ENCODE results near the gene PTPRT.

The PTPRT gene

DNA sequence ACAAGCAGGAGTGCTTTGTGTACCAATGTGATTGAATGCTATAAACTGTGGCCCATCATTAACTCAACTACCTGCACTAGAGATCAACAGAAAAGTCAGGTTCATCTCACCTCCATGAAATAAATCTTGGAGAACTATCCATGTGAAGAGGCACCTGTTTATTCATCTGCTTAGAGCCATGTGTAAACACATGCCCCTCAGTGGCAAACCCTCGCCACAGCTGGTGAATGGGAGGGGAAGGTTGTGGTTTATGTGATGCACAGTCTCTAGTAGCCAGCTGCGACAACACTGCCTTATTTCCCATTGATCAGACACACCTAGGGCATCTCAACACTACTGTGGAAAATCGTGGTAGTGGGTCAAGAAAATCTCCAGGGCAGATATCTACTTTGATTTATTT, 640.2 kb downstream of the PTPRT start:
- DNase-seq (ENCODE audit: low read depth), result no peak

DNA sequence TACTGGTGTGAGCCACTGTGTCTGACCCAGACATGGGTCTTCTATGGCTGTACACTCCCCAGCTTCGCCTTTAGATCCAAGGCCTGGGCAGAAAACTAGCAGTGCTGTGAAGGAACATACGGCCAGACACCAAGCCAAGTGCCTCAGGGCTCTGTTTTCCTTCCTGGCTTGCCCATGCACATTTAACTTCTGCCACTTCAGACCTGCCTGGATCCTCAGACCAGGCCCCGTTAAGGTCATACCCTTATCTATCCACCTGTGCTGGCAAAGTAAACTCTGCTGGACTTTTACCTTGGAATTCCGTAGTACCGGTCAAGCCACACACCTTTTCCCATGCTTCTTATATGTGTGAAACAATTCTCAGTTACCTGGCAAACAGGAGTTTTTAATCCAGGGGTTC, 644.8 kb downstream of the PTPRT start:
- DNase-seq (ENCODE audit: low read depth), result no peak

DNA sequence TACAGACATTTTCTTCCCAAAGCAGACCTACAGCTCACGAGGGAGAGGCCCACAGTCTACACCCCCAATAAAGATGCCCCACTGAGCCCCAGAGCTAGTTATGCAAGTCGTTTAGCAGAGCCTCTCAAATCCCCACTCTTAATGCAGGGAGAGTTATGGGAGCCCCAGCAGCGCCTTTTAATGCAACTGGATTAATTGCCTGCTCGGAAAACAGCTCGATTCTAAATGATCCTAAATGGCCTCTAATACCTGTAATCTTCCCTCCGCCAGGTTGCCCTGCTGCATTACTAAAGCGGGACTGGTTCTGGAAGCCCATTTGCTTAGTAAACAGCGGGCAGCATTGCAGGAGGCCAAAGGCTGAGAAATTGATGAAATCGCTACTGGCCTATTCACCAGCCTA, 656.9 kb downstream of the PTPRT start:
- no peak for DNase-seq (ENCODE audit: low read depth)

DNA sequence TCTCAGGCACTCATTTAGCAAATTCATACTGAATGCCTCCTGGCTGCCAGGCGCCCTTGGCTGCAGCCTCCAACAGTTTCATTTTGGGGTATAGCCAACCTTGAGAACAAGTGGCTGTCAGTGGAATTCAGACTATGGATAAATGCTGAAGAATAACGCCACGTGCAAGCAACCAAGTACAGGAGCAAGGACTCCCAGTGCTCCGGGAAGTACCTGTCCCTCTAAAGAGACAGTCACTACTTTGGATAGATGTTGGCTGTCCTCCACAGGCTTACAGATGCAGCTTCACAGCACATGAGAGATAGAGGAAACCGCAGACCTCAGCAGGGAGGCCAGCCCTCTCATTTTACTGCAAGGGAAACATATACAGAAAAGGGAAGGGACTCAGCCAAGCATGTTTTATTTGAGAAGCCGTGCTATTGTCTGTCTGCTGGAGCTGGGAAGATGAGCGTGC, 658.2 kb downstream of the PTPRT start:
- no peak for DNase-seq (ENCODE audit: low read depth)

GRCh38 chr20:42530855-42531448, 658.8 kb downstream of the PTPRT start:
- DNase-seq (ENCODE audit: low read depth), result no peak

DNA sequence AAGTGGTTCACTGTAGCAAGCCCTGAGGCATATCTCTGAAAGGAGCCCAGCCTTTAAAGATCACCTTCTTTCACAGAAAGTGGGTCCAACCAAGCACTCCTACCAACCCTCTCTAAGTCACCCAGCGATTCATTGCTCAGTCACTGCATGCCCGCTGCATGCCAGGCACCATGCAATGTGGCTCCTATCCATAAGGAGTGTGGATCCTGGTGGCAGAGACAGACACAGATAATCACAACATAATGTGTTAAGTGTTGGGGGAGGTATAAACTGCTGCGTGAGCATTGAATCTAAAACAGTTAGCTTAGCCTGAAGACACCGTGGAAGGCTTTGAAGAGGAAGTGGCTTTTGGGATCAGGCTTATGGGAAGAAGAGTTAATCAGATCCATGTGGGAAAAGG, 659.5 kb downstream of the PTPRT start:
- no peak for DNase-seq (ENCODE audit: low read depth)

GRCh38 chr20:42524058-42524457, 665.6 kb downstream of the PTPRT start:
- DNase-seq (ENCODE audit: low read depth), result no peak

DNA sequence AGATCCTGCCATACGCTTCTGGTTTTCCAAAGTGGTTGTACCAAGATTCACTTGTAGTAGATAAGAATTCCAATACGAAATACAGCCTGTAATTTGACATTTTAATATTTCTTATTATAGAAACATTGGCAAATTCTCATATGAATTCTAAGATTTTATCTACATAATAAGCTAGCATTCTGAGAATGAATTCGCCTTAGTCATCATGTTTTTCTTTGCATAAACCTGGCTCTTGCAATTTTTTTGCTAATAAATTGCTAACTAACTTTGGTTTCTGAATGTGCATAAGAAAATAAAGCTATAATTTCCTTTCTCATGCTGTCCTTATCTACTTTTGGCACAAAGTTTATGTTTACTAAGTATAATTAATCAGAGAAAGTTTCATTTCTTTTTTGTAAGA, 673.0 kb downstream of the PTPRT start:
- DNase-seq (ENCODE audit: low read depth), result no peak

- no peak for DNase-seq (ENCODE audit: low read depth)
Measured at GRCh38 chr20:42510686-42511085, 679.0 kb downstream of the PTPRT start.

- no peak for DNase-seq (ENCODE audit: low read depth)
Measured at GRCh38 chr20:42507874-42508273, 681.8 kb downstream of the PTPRT start.

DNA sequence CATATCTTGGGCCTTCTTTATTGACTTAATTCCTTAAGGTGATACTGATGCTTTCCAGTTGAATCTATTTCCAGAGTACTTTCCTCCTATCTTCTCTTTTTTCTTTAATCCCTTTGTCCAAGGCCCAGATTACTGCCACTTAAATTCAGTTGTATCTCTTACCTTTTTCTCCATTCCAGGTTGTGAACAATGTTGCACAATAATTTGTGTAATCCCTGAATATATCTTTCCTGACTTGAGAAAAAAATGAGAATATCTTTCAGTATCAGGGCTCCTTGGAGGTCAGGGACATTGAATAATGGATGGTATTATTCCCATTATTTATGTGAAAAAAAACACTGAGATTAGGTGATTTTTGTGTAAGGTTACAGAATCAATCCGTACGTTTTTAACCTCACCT, 683.3 kb downstream of the PTPRT start:
- no peak for DNase-seq (ENCODE audit: low read depth)

- DNase-seq (ENCODE audit: low read depth), result no peak
Measured at GRCh38 chr20:42502591-42502990, 687.1 kb downstream of the PTPRT start.

DNA sequence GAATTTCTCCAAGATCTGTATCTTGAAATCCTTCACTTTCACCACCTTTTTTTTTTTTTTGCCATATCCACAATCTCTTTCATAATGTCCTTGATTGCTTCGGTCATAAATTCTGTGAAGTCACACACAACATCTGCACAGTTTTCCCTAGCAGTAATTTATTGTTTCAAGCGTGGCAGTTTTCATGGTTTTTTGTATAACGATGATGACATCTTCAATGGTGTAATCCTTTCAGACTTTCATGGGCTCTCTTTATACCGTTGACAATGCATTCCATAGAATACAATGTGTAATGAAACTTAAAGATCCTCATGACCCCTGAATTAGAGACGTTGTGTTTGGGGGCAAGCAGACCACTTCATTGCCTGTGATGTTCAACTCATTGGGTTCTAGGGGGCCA, 693.1 kb downstream of the PTPRT start:
- DNase-seq (ENCODE audit: low read depth), result no peak

- DNase-seq (ENCODE audit: low read depth), result no peak
Measured at GRCh38 chr20:42494290-42494689, 695.4 kb downstream of the PTPRT start.

- no peak for DNase-seq (ENCODE audit: low read depth)
Measured at GRCh38 chr20:42493001-42493400, 696.7 kb downstream of the PTPRT start.

GRCh38 chr20:42492290-42492689, 697.4 kb downstream of the PTPRT start:
- no peak for DNase-seq (ENCODE audit: low read depth)

DNA sequence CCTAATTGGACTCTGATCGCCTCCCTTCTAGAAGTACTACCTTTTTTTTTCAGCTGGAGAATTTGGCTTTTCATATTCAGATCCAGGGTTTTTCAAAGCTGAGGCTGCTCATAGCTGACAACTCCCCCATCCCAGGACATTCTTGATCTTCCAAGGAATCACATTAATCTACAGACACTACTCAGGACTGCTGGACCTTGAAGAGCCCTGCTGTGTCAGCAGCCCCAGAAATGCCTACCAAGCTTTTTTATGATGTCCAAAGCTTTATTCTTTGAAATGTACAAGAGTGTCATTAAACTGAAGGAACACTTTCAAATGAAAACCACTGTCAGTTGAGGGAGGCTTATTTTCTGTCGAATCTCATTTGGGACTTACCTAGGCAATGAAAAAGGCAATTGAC, 704.1 kb downstream of the PTPRT start:
- no peak for DNase-seq (ENCODE audit: low read depth)

GRCh38 chr20:42484790-42485375, 704.8 kb downstream of the PTPRT start:
- DNase-seq (ENCODE audit: low read depth), result no peak

DNA sequence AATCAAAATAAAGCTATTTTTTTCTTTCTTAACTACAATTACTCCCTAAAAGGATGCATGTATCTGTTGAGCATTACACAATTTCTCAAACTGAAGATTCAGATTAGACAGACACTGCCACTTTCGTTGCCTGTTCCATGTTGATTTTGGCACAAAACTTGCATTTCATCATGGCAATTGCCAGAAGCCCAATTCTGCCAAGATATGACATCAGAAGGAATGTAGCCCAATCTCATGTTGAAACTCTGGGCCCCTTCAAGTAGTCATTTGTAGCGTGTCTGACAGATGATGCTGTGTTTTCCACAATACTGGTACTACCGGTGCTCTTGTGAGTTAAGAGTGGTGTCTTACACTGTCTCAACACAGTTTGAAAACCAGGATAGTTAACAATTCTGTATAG, 705.4 kb downstream of the PTPRT start:
- no peak for DNase-seq (ENCODE audit: low read depth)

DNA sequence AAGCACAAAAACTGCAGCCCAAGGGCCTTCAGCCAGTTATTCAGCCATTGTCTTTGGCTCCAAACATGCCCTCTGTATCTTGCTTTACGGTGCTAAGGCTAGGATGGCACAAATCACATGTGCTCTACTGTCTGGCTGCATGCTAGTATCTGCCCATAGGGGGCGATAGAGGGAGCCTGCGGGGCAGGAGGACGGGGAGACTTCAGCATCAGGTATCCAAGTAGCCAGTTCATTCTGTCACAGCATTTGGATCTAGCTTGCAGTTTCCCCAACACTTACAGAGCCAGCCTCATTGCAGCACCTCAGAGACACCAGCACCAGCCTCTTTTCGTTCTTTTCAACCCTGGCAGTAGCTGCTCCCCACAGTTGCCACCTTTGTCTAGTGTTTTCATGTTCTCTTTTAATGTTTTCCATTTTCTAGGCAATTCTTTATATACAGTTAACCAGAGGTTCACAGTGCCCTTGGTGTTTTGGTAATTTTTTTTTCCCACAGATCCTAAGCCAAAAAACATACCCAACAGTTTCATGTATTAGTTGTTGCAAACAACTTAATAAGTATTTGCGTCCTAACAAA, 705.9 kb downstream of the PTPRT start:
- DNase-seq (ENCODE audit: low read depth), result no peak

DNA sequence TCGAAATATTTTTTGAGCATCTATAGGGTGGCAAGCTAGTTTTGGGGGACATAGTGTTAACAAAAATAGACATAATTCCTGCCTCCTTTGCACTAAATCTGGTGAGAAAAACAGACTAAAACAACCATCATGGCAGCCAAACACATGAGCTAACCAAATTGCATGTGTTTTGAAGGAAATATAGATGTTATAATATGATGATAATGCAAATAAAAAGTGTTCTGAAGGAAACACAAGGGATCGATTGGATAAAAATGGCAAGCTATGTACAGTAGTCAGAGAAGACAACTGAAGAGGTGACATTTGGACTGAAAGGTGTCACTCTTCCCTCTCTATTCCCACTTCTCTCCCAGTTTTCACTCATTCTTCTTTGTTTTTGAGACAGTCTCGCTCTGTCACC, 706.9 kb downstream of the PTPRT start:
- no peak for DNase-seq (ENCODE audit: low read depth)

- no peak for DNase-seq (ENCODE audit: low read depth)
Measured at GRCh38 chr20:42475773-42476172, 713.9 kb downstream of the PTPRT start.

- no peak for DNase-seq (ENCODE audit: low read depth)
Measured at GRCh38 chr20:42474646-42475045, 715.1 kb downstream of the PTPRT start.

GRCh38 chr20:42472198-42472597, 717.5 kb downstream of the PTPRT start:
- DNase-seq (ENCODE audit: low read depth), result no peak

All from GM04504 (cell line).